ENCODE results near the gene GPR161.

DNA sequence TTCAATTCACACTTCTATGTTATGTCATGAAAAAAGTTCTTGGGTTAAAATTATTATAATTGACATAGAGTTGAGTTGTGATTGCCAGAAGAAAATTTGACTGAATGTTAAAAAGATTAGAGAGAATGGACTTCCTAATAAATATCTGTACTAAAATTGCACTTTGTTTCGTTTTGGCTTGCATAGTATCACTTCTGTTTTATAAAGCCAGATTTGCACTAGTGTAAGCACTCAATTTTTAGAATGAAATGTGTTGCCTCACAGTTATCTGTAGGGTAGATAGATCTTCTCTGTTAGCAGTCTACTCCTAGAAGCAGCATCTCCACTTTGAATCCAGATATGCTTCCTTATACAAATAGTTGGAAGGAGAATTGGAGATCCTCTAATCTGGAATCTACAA lies 104.7 kb downstream of the GPR161 start:
- TF ChIP-seq, protein P1, sequence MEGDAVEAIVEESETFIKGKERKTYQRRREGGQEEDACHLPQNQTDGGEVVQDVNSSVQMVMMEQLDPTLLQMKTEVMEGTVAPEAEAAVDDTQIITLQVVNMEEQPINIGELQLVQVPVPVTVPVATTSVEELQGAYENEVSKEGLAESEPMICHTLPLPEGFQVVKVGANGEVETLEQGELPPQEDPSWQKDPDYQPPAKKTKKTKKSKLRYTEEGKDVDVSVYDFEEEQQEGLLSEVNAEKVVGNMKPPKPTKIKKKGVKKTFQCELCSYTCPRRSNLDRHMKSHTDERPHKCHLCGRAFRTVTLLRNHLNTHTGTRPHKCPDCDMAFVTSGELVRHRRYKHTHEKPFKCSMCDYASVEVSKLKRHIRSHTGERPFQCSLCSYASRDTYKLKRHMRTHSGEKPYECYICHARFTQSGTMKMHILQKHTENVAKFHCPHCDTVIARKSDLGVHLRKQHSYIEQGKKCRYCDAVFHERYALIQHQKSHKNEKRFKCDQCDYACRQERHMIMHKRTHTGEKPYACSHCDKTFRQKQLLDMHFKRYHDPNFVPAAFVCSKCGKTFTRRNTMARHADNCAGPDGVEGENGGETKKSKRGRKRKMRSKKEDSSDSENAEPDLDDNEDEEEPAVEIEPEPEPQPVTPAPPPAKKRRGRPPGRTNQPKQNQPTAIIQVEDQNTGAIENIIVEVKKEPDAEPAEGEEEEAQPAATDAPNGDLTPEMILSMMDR (optimal IDR thresholded peaks at IDR 0.05 in 1 of 3, IDR thresholded peaks at IDR 0.05 in 1 of 3, conservative IDR thresholded peaks at IDR 0.05 in 1 of 3; ENCODE audit: extremely low read depth in 1 of 3, insufficient read depth in 2 of 3, low read length in 3 of 3), result no peak
- TF ChIP-seq EZH2 (IDR thresholded peaks at IDR 0.05; ENCODE audit: low read length), result no peak
